Measurements from ENCODE around the gene TEAD1. TPM values are rescaled to one million over a fixed set of nuclear protein-coding genes. Genes with fewer than 3 reads are reported as not detected.

TEAD1 gene
- total RNA-seq, 1 donor from 2014 or later, result 27.1 TPM

- DNase-seq, result peak; percentile 33
Observed at GRCh38 chr11:12768726-12769673, 94.8 kb downstream of the TEAD1 start.

- DNase-seq, result peak; percentile 88
Observed at GRCh38 chr11:12769834-12770345, 95.7 kb downstream of the TEAD1 start.

GRCh38 chr11:12770435-12770834 lies 96.2 kb downstream of the TEAD1 start:
- DNase-seq, result no peak

GRCh38 chr11:12770966-12771597 lies 96.9 kb downstream of the TEAD1 start:
- no peak for DNase-seq

GRCh38 chr11:12771875-12772274 lies 97.7 kb downstream of the TEAD1 start:
- DNase-seq, result no peak

- no peak for DNase-seq
Observed at GRCh38 chr11:12772324-12772723, 98.1 kb downstream of the TEAD1 start.

GRCh38 chr11:12773591-12773990 lies 99.4 kb downstream of the TEAD1 start:
- no peak for DNase-seq

DNA sequence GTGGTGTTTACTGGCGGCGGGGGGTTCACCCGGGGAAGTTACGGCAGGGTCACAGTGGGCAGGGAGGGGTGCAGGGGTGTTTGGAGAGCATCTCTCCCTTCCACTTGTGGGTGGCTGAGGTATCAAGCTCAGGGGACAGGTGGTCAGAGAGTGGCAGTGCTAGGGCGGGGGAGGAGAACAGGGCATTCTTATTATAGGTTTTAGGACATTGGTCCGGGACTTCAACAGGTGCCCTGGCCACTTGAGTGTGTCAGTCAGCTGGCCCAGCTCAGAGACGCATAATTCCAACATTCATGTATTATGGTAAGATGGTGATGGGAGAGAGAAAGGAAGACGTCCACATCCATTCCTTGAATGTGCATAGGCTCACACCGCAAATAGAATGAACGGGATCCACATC lies 101.7 kb downstream of the TEAD1 start:
- DNase-seq, result no peak

GRCh38 chr11:12777208-12777874 lies 103.1 kb downstream of the TEAD1 start:
- no peak for DNase-seq

DNA sequence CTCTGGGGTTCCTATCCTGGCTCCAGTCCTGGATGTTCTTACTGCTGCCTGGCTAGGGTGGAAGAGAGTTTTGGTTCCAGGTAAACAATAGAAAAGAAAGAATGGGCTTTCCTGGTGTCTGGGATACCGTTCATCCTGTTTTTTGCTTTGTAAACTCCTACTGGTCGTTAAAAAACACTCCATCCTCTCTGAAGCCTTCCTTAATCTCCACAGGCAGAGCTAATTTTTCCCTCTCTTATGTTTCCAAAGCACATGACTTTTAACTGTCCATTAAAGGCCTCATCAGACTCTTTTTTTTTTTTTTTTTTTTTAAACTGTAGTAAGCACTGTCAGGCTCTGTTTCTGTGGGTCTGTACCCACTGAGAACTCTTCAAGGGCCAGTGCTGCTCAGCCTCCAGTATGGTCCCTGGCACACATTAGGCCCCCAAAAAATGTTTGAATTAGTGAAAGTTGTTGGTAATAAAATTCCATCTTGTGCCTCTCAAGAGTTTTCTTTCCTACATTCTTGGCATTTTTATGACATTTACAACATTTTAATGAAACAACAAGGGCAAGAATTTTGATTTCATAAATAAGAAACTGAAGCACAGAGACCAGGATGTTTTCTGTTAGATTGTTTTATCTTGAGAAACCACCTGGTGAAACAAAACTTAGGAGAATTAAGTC lies 104.2 kb downstream of the TEAD1 start:
- no peak for DNase-seq

- DNase-seq, result no peak
Observed at GRCh38 chr11:12783765-12784164, 109.5 kb downstream of the TEAD1 start.

- DNase-seq, result no peak
Observed at GRCh38 chr11:12784445-12784844, 110.2 kb downstream of the TEAD1 start.

- DNase-seq, result no peak
Observed at GRCh38 chr11:12784987-12785386, 110.8 kb downstream of the TEAD1 start.

- DNase-seq, result no peak
Observed at GRCh38 chr11:12785901-12786300, 111.7 kb downstream of the TEAD1 start.

DNA sequence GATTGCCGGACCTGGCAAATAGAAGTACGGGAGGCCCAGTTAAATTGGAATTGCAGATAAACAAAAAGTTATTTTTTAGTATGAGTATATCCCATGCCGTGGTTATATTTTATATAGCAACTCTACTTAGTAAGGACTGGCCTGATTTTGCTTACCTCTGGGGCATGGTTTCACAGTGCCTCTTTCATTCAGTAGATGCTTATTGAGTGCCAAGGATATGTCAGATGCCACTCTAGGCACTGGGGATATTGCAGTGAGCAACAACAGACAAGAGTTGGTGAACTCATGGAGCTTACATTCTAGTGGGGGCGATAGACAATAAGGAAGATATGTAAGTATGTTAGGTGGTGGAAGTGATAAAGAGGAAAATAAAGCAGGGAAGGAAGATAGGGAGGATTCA lies 112.2 kb downstream of the TEAD1 start:
- no peak for DNase-seq

GRCh38 chr11:12786891-12787290 lies 112.7 kb downstream of the TEAD1 start:
- DNase-seq, result no peak

- DNase-seq, result peak; percentile 88
Observed at GRCh38 chr11:12787847-12788246, 113.6 kb downstream of the TEAD1 start.

- DNase-seq, result no peak
Observed at GRCh38 chr11:12789054-12789453, 114.8 kb downstream of the TEAD1 start.

GRCh38 chr11:12789596-12790215 lies 115.5 kb downstream of the TEAD1 start:
- no peak for DNase-seq

DNA sequence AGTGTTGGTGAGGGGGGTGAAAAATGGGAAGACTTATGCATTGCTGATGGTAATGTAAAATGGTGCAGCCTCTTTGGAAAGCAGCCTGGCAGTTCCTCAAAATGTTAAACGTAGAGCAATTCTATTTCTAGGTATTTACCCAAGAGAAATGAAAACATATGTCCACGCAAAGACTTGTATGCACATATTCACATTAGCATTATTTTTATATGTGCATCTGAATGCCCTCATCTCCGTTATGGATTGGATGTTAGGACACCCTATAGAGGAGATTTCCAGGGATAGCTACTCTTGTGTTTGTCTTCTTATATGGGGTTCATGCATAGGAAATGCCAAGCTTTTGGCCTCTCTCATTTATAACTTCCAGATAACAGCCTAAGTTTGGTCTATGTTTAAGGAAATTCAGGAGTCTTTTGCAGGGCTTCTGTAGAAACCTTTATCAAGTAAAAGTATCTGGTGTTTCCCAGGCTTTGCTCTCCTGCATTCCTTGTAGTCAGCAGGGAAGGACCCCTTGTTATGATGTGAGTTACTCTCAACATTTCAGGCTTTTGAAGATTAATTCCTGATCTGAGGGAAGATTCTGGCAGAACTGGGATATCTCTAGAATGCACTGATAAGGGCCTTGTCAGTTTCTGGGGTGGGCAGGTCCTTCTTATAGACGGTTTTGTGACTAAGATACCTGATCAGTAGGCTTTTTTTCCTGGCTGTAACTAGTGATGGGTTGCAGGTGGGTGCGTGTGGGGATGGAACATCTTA lies 116.8 kb downstream of the TEAD1 start:
- no peak for DNase-seq

- no peak for DNase-seq
Observed at GRCh38 chr11:12792018-12792417, 117.8 kb downstream of the TEAD1 start.

All from dermis blood vessel endothelial cell (primary cell).